Rectal smooth muscle tissue (tissue), 1 donor: ENCODE measurements around the gene DNAJB11.
"Not testable (repeated sequence)": the region's sequence is repeated elsewhere in the genome, so short reads cannot be mapped to it uniquely, and the experiment has no call there.

Experiments
- H3K27ac ChIP-seq: one replicate; pipeline ENCODE4 v1.7.0; 2013; ENCODE audit warnings: low read depth, low read length, inconsistent platforms
- H3K27me3 ChIP-seq: one replicate; pipeline ENCODE4 v1.7.0; 2013; ENCODE audit warnings: low read length; ENCODE audit not compliant: control insufficient read depth, insufficient read depth
- H3K36me3 ChIP-seq: one replicate; pipeline ENCODE4 v1.7.0; 2013; ENCODE audit warnings: low read length; ENCODE audit not compliant: control insufficient read depth, insufficient read depth
- H3K4me1 ChIP-seq: one replicate; pipeline ENCODE4 v1.7.0; 2013; ENCODE audit warnings: low read length; ENCODE audit not compliant: control insufficient read depth, insufficient read depth
- H3K4me3 ChIP-seq: one replicate; pipeline ENCODE4 v1.7.0; 2013; ENCODE audit warnings: low read length
- H3K9ac ChIP-seq: one replicate; pipeline ENCODE4 v1.7.0; 2013; ENCODE audit warnings: low read length

DNAJB11 gene

DNA sequence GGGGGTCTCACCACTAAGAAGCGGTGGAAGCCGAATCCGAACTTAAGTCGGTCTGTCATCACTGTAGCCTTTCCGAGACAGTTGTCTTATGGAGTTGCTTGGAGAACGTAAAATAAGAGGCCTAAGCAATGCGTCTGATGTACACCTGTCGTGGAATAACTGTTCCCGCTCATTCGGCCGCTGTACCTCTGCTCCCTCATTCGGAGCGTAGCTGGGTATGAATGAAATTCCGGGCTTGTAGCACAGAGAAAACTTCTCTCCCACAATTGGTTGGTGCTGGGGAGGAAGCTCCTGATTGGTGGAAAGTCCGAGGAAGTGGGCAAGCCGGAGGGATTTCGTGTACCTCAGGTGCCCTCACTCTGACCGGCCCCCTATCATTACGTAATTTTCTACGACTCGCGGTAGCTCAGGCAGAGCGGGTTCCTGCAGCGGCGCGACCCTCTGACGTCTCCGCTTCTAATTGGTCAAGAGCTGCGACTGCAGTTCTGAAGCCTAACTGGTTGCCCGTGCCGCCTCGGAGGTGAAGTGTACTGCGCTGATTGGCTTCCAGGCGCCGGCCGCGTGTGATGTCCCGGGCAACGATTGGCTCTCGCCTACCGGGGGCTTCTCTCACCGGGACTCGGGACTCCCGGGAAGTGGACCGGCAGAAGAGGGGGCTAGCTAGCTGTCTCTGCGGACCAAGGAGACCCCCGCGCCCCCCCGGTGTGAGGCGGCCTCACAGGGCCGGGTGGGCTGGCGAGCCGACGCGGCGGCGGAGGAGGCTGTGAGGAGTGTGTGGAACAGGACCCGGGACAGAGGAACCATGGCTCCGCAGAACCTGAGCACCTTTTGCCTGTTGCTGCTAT is at the start of gene DNAJB11:
Gene DNAJB11 (plus strand): TSS at position 625 of the 845 bp plus-strand sequence. CDS start 178 bp downstream, at position 803.
- no peaks in the 10 kb centered on the region for H3K27me3 ChIP-seq
- peak within 1 kb of the TSS; percentile 88 for H3K4me3 ChIP-seq
- no peaks in the 10 kb centered on the region for H3K36me3 ChIP-seq
- peaks cover 21% of the 10 kb centered on the region for H3K4me1 ChIP-seq
- peak within 1 kb of the TSS; percentile 75 for H3K9ac ChIP-seq
- H3K27ac ChIP-seq, result peak within 1 kb of the TSS; percentile 87

DNA sequence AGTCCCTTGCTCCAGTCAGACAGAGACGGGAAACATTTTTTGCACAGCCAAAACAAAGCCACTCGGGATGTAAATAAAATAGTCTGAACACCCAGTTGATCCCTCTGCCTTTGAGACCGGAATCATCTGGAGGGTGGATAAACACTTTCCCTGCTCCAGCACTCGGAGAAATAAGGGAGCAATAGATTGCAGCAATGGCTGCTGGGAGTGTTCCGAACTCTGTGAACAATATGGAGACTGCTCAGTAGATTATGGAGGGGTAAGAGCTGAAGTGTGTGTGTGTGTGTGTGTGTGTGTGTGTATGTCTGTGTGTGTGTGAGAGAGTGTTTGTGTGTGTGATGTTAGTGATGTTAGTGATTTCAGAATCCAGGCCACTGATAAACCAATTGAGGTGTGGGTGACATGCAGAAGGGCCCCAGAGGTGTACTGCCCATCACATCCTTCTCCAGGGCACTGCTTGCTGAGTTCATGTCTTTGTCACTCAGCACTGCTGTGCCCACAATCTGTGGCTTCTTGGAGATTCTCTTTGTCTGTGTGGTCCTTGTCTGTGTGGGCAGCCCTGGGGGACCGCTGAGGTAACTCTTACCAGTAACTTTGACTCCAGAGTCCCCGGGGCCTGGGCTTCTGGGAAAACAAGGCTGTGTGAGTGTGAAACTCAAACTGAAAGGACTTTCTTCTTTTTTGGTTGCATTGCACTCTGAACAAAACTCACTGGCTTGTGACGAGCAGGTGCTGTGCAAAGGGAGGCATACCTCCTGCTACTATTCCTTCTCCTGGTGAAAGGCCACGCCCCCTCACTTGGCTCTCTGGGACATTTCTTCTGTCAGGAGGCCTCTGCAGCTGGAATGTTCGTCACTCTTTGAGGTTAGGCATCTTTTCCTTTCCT is 49.3 kb upstream of the DNAJB11 start:
- H3K36me3 ChIP-seq, result no peaks in the 10 kb centered on the region
- H3K4me3 ChIP-seq, result no peak overlapping the region
- H3K4me1 ChIP-seq, result no peaks in the 10 kb centered on the region
- no peak overlapping the region for H3K9ac ChIP-seq
- H3K27me3 ChIP-seq, result no peaks in the 10 kb centered on the region
- H3K27ac ChIP-seq, result no peak overlapping the region

DNA sequence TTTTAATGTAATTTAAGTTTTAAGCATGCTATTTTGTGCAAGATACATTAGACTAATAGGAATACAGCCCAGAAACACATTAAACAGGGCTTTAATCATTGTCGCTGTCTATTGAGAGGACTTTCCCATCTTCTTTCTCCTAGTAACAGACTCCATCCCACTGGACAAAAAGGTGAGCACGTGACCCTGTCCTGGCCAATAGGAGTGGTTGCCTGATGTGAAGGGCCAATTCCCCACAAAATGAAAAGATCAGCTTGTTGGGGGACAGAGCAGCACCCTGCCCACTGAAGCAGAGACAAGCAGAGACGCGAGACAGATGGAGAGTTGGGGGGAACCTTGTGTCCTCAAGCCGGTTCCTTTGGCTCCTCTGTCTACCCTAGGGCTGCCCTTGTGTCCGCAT is 47.5 kb upstream of the DNAJB11 start:
- Histone ChIP-seq H3K36me3 (no peaks in the 10 kb centered on the region), H3K27ac (no peak overlapping the region), H3K4me1 (no peaks in the 10 kb centered on the region), H3K4me3 (no peak overlapping the region), H3K9ac (no peak overlapping the region), H3K27me3 (no peaks in the 10 kb centered on the region)

DNA sequence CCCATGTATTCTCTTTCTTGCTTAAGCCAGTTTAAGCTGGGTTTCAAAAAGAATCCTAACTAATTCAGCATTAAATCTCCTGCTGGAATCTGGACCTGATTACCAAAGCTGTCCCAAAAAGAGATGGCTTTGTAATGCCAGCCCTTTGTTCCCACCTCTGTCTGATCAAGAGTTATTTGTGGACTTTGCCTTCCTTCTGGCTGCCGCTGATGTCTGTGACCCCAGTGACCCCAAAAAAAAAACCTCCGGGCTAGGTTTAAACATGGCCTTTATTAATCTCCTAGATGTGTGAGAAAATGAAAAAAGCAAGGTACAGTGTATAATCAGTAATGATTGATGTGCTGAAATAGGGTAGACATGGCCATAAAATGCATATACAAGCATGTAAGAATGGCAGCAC is 47.1 kb upstream of the DNAJB11 start:
- Histone ChIP-seq H3K27ac (no peak overlapping the region), H3K9ac (no peak overlapping the region), H3K4me1 (no peaks in the 10 kb centered on the region), H3K36me3 (no peaks in the 10 kb centered on the region), H3K4me3 (no peak overlapping the region), H3K27me3 (no peaks in the 10 kb centered on the region)

DNA sequence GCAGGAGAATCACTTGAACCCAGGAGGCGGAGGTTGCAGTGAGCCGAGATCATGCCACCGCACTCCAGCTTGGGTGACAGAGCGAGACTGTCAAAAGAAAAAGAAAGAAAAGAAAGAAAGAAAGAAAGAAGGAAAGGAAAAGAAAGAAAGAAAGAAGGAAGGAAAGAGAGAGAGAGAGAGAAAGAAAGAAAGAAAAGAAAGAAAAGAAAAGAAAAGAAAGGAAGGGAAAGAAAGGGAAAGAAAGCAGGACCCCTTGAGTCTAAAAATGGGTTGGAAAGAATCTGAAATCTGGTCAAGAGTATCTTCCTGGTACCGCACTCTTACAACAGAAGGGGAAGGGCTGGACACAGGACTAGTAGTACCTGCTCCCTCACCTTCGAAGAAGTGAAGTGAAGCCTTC is 45.9 kb upstream of the DNAJB11 start:
- H3K4me1 ChIP-seq, result no peaks in the 10 kb centered on the region
- no peak overlapping the region for H3K27ac ChIP-seq
- no peak overlapping the region for H3K9ac ChIP-seq
- H3K36me3 ChIP-seq, result no peaks in the 10 kb centered on the region
- H3K27me3 ChIP-seq, result no peaks in the 10 kb centered on the region
- no peak overlapping the region for H3K4me3 ChIP-seq

DNA sequence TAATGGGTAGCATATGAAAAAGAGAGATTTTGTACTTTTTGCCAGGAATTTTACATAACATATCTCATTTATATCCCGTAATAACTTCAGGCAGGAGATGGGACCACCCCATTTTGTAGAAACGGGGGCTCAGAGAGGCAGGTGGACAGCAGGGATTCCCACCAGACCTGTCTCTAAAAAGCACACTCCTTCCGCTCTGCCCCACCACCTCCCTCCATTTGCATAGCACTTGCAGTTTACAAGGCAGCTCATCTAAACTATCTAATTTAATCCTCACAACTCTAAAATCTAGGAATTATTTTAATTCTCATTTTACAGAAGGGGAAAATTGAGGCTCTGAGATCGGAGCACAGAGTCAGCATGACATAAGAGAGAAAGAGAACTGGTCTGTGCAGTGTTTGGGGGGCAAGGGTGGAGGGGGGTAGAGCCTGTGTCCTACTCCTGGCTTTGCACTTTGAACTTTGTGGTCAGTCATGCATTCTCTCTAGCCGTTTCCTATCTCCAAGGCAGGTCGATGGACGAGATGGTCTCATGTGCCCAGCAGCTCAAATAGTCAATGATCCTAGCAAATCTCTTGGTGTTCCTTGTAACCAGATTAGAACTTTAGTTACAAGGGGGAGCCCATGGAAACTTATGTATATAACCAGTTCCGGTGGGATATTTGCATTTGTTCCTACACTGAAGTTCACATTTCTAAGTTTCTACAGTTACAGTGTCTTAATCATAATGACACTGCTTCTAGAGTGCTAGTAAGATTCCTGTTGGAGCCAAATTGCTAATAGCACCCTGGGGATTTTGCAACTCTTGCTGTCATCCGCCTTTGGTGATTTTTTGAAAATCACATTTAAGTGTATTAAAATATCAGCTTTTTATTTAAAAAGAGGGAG is 44.9 kb upstream of the DNAJB11 start:
- Histone ChIP-seq H3K27ac (no peak overlapping the region), H3K4me1 (no peaks in the 10 kb centered on the region), H3K4me3 (no peak overlapping the region), H3K36me3 (no peaks in the 10 kb centered on the region), H3K9ac (no peak overlapping the region), H3K27me3 (no peaks in the 10 kb centered on the region)

DNA sequence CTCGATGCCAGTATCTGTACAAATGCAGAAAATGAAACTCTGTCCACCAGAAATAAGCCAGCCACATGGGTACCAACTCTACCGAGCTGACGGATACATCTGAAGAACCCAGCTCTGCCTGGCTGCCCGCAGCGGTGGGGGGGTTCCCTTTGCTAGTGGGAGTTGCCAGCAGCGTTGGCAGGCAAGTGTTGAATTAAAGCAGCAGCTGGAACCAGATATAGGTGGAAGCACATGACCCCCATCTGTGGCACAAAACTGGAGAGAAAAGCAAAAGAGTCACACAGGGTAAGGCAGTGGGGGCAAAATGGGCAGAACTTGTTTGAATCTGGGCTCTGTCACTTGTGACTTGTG is 44.3 kb upstream of the DNAJB11 start:
- Histone ChIP-seq H3K27me3 (no peaks in the 10 kb centered on the region), H3K4me1 (no peaks in the 10 kb centered on the region), H3K36me3 (no peaks in the 10 kb centered on the region), H3K27ac (no peak overlapping the region), H3K9ac (no peak overlapping the region), H3K4me3 (no peak overlapping the region)

DNA sequence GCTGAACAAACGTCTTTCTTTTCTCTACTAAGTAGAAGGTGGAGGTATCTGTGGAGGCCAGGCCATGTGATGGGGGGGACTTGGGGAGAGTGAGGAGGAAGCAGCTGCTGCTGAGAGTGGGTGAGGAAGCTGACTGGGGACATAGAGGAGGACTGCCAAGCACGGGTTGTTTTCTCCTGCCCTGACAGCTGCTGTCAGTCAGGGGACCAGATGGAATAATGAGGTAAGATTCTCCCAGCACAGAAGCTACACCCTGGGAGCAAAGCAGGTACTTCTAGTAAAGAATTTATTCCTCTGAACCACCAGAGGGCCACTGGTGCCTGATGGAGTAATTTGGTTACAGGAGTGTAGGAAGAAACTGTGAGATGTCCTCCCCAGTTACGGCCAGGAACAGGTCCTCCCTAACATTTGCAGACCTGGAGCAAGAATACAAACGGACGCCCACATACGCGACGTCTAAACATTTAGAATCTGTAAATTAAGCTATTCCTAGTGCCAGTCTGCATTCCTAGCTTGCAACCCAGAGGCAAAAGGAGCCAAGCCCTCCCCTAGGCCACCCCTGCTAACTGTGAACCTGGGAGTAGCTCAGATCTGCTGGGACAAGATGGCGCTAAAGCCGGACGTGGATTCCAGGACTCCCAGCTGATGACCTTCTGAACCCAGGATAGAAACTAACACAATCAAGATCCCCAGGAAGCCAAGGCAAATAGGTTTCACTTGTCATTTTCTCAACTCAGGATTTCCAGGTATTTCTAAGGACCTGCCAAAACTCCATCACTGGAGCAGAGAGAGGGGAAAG is 41.1 kb upstream of the DNAJB11 start:
- H3K27ac ChIP-seq, result no peak overlapping the region
- H3K4me1 ChIP-seq, result peaks cover under 1% of the 10 kb centered on the region
- H3K27me3 ChIP-seq, result no peaks in the 10 kb centered on the region
- no peak overlapping the region for H3K9ac ChIP-seq
- H3K4me3 ChIP-seq, result no peak overlapping the region
- no peaks in the 10 kb centered on the region for H3K36me3 ChIP-seq

DNA sequence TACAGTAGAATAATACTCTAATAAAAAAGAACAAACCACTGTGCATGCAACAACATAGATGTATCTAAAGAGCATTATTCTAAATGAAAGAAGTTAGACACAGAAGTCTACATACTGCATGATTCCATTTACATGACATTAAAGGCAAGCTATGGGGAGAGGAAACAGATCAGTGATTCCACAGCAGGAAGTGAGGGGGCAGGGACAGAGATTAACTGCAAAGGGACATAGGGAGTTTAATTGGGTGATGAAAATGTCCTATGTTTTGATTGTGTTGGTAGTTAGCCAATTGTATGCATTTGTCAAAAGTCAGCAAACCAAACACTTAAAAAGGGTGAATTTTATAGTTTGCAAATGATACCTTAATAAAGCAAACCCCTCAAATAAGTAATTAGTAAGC is 40.1 kb upstream of the DNAJB11 start:
- H3K9ac ChIP-seq, result no peak overlapping the region
- H3K4me1 ChIP-seq, result peaks cover 2% of the 10 kb centered on the region
- H3K27ac ChIP-seq, result no peak overlapping the region
- no peak overlapping the region for H3K4me3 ChIP-seq
- H3K36me3 ChIP-seq, result no peaks in the 10 kb centered on the region
- no peaks in the 10 kb centered on the region for H3K27me3 ChIP-seq

DNA sequence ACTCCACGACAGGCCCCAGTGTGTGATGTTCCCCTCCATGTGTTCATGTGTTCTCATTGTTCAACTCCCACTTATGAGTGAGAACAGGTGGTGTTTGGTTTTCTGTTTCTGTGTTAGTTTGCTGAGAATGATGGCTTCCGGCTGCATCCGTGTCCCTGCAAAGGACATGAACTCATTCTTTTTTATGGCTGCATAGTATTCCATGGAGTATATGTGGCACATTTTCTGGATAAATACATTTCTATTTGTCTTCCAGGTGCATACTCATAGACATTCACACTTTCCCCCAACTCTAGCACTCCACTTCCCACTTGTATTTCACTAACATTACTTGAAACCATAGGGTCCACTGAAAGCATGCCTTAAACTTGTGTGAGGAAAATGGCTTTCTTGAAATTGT is 38.8 kb upstream of the DNAJB11 start:
- H3K9ac ChIP-seq, H3K27ac ChIP-seq, H3K4me3 ChIP-seq, H3K36me3 ChIP-seq, H3K4me1 ChIP-seq, H3K27me3 ChIP-seq: not testable (repeated sequence)

DNA sequence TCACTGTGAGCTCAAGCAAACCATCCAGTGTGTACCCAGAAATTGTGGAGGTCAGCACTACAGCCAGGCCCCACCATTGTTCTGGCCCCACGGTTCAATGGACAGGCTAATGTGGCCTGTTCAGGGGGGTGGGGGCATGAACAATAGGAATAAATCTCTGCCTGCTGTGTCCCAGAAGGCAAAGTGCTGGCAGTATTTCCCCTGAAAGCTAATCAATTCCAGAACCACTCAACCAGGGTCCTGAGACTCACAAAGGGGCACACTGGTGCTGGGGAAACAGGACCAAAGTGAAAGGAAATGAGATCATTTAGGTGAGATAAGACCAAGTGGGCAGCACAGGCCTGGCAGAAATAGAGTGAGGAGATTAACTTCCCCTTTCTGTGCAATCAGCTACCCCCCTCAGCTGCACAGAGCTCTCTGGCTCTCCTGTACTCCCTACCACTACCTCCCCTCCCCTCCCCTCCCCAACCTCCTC is 37.9 kb upstream of the DNAJB11 start:
- Histone ChIP-seq H3K4me3 (no peak overlapping the region), H3K27me3 (no peaks in the 10 kb centered on the region), H3K4me1 (peaks cover 2% of the 10 kb centered on the region), H3K36me3 (no peaks in the 10 kb centered on the region), H3K9ac (no peak overlapping the region), H3K27ac (no peak overlapping the region)
